Keratinocyte (primary cell): Measurements from ENCODE around the gene INVS. TPM values are rescaled to one million over a fixed set of nuclear protein-coding genes. Genes with fewer than 3 reads are reported as not detected.

Source experiments
- DNase-seq: peaks from one replicate; pipeline ENCODE4 v3.0.0-alpha.2; 2011; ENCODE audit warnings: low read depth, missing footprints, low spot score
- FAIRE-seq: peaks from 2 replicates; lab custom pipeline; 2011; peaks lifted over from hg19 to GRCh38; lab: Jason Lieb, UNC
- H2AFZ ChIP-seq: 2 replicates; pipeline ENCODE4 v1.6.0; 2012; ENCODE audit warnings: low read length, control low read depth, inconsistent platforms; ENCODE audit not compliant: control insufficient read depth
- H3K27ac ChIP-seq: 2 replicates; pipeline ENCODE4 v1.5.1; 2011; ENCODE audit warnings: low read length; ENCODE audit not compliant: control insufficient read depth, insufficient read depth
- H3K27me3 ChIP-seq: 3 replicates; pipeline ENCODE4 v1.6.0; 2011; ENCODE audit warnings: low read length; ENCODE audit not compliant: control insufficient read depth, insufficient read depth; ENCODE audit errors: extremely low read depth
- H3K36me3 ChIP-seq, 2 experiments: 2 replicates in 1 of 2; 3 replicates in 1 of 2; pipeline ENCODE4 v1.5.1; 2011; ENCODE audit warnings: low read length in 2 of 2, mild to moderate bottlenecking in 1 of 2; ENCODE audit not compliant: control insufficient read depth in 2 of 2, insufficient read depth in 2 of 2; ENCODE audit errors: extremely low read depth in 1 of 2
- H3K4me1 ChIP-seq: 3 replicates; pipeline ENCODE4 v1.5.1; 2011; ENCODE audit warnings: low read length; ENCODE audit not compliant: control insufficient read depth, insufficient read depth; ENCODE audit errors: extremely low read depth
- H3K4me2 ChIP-seq: 3 replicates; pipeline ENCODE4 v1.6.0; 2011; ENCODE audit warnings: low read depth, low read length; ENCODE audit not compliant: control insufficient read depth, insufficient read depth; ENCODE audit errors: extremely low read depth
- H3K4me3 ChIP-seq, 3 experiments: fragments of 200-600 bp in 1 of 3; sonication (generic) in 1 of 3; 2 replicates in 2 of 3; 3 replicates in 1 of 3; pipeline ENCODE4 v1.5.1; 2011 to 2016; ENCODE audit warnings: low read length in 3 of 3, mild to moderate bottlenecking in 3 of 3, control low read depth in 2 of 3, inconsistent platforms in 1 of 3, low read depth in 1 of 3, mixed read lengths in 1 of 3, mixed run types in 1 of 3, moderate library complexity in 1 of 3; ENCODE audit not compliant: control insufficient read depth in 2 of 3, insufficient read depth in 2 of 3; ENCODE audit errors: extremely low read depth in 1 of 3
- H3K79me2 ChIP-seq: 2 replicates; pipeline ENCODE4 v1.6.0; 2012; ENCODE audit warnings: low read length; ENCODE audit not compliant: control insufficient read depth, insufficient read depth
- H3K9ac ChIP-seq: 3 replicates; pipeline ENCODE4 v1.6.0; 2011; ENCODE audit warnings: low read length; ENCODE audit not compliant: control insufficient read depth, insufficient read depth; ENCODE audit errors: extremely low read depth
- H3K9me1 ChIP-seq: 3 replicates; pipeline ENCODE4 v1.6.0; 2011; ENCODE audit warnings: low read length; ENCODE audit not compliant: control insufficient read depth, insufficient read depth; ENCODE audit errors: extremely low read depth
- H3K9me3 ChIP-seq: 2 replicates; pipeline ENCODE4 v1.5.1; 2012; ENCODE audit warnings: low read depth, low read length; ENCODE audit not compliant: control insufficient read depth
- H4K20me1 ChIP-seq: 3 replicates; pipeline ENCODE4 v1.6.0; 2011; ENCODE audit warnings: low read length; ENCODE audit not compliant: control insufficient read depth, insufficient read depth; ENCODE audit errors: extremely low read depth
- EZH2 ChIP-seq: IDR thresholded peaks from one replicate; pipeline ENCODE4 v1.6.1; 2012; ENCODE audit warnings: inconsistent platforms, mild to moderate bottlenecking, low read length, moderate library complexity
- dilution Hi-C: fragments of 300-500 bp; cut with MboI; formaldehyde crosslinking; loops from one replicate; pipeline ENCODE4 v1.7.0; 2020; ENCODE audit warnings: low sequenced_read_pairs; ENCODE audit not compliant: extremely low pct_ligation_motif_present
- polyA plus RNA-seq, 5 experiments: library from polyadenylated mRNA; depleted of rRNA in 3 of 5; stranded (reverse) in 3 of 5; stranded (forward) in 1 of 5; unstranded in 1 of 5; fragments of >200 nt; gene quantifications; 1 replicate in 1 of 5; 2 replicates in 3 of 5; 3 replicates in 1 of 5; pipeline versions ENCODE4 v1.2.1 to v1.2.3, GENCODE V29; 2011 to 2012; ENCODE audit warnings: missing spikeins in 2 of 5, low read depth in 1 of 5, low replicate concordance in 1 of 5
- TF ChIP-seq, protein P1 (sequence below), 3 experiments: IDR thresholded peaks in 1 of 3; conservative IDR thresholded peaks in 1 of 3; optimal IDR thresholded peaks in 1 of 3; 2 replicates in 2 of 3; 3 replicates in 1 of 3; pipeline versions ENCODE3 to v1.5.1; 2011; ENCODE audit warnings: low read length in 3 of 3, mild to moderate bottlenecking in 3 of 3, moderate library complexity in 2 of 3, control low read depth in 1 of 3, inconsistent platforms in 1 of 3; ENCODE audit not compliant: insufficient read depth in 2 of 3; ENCODE audit errors: extremely low read depth in 1 of 3

INVS gene
- polyA plus RNA-seq, 1 donor (not counting 4 experiments of a cell fraction or from before 2014, with no cell fraction given) = 21.1 TPM

DNA sequence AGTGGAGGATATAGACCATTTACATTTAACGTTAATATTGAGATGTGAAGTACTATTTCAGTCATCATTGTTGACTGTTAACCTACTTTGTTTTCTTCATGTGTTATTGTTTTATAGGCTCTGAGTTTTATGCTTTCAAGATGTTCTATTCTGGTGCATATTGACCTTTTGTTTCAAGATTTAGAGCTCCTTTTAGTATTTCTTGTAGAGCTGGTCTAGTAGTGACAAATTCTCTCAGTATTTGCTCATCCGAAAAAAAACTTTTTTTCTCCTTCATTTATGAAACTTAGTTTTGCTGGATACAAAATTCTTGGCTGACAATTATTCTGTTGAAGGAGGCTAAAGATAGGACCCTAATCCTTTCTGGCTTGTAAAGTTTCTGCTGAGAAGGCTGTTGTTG is 91.3 kb downstream of the INVS start:
- no peak overlapping the region for H3K27ac ChIP-seq
- no peaks in the 10 kb centered on the region for H3K36me3 ChIP-seq
- H3K27me3 ChIP-seq = no peaks in the 10 kb centered on the region
- H2AFZ ChIP-seq = no peak overlapping the region
- no peaks in the 10 kb centered on the region for H3K4me1 ChIP-seq
- no peak overlapping the region for H3K4me2 ChIP-seq
- no peaks in the 10 kb centered on the region for H4K20me1 ChIP-seq
- H3K4me3 ChIP-seq = no peak overlapping the region
- no peaks in the 10 kb centered on the region for H3K79me2 ChIP-seq
- DNase-seq (no peak), FAIRE-seq (no peak)
- H3K9me1 ChIP-seq = no peaks in the 10 kb centered on the region
- no peak overlapping the region for H3K9ac ChIP-seq
- no peaks in the 10 kb centered on the region for H3K9me3 ChIP-seq
- no peak for TF ChIP-seq EZH2
- TF ChIP-seq, protein P1, sequence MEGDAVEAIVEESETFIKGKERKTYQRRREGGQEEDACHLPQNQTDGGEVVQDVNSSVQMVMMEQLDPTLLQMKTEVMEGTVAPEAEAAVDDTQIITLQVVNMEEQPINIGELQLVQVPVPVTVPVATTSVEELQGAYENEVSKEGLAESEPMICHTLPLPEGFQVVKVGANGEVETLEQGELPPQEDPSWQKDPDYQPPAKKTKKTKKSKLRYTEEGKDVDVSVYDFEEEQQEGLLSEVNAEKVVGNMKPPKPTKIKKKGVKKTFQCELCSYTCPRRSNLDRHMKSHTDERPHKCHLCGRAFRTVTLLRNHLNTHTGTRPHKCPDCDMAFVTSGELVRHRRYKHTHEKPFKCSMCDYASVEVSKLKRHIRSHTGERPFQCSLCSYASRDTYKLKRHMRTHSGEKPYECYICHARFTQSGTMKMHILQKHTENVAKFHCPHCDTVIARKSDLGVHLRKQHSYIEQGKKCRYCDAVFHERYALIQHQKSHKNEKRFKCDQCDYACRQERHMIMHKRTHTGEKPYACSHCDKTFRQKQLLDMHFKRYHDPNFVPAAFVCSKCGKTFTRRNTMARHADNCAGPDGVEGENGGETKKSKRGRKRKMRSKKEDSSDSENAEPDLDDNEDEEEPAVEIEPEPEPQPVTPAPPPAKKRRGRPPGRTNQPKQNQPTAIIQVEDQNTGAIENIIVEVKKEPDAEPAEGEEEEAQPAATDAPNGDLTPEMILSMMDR (optimal IDR thresholded peaks at IDR 0.05 in 1 of 3, IDR thresholded peaks at IDR 0.05 in 1 of 3, conservative IDR thresholded peaks at IDR 0.05 in 1 of 3; ENCODE audit: extremely low read depth in 1 of 3, insufficient read depth in 2 of 3, low read length in 3 of 3) = no peak
- dilution Hi-C loops = no loop called here

DNA sequence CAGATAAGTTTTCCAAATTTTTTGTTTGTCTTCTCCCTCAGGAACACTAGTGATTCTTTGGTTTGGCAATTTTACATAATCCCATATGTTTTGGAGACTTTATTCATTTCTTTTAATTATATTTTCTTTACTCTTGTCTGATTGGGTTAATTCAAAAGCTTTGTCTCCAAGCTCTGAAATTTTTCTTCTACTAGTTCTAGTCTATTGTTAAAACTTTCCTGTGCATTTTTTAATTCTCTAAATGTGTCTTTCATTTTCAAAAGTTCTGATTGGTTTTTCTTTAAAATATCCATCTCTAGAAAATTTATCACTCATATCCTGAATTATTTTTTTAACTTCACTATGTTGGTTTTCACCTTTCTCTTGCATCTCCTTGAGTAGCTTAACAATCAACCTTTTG is 92.2 kb downstream of the INVS start:
- Histone ChIP-seq H4K20me1 (no peaks in the 10 kb centered on the region), H3K9ac (no peak overlapping the region), H3K36me3 (no peaks in the 10 kb centered on the region), H3K4me3 (no peak overlapping the region), H3K4me2 (no peak overlapping the region), H2AFZ (no peak overlapping the region), H3K79me2 (no peaks in the 10 kb centered on the region), H3K4me1 (no peaks in the 10 kb centered on the region), H3K27ac (no peak overlapping the region), H3K27me3 (no peaks in the 10 kb centered on the region), H3K9me1 (no peaks in the 10 kb centered on the region), H3K9me3 (no peaks in the 10 kb centered on the region)
- dilution Hi-C loops = no loop called here
- DNase-seq = no peak
- TF ChIP-seq EZH2 = no peak
- TF ChIP-seq, protein P1 (optimal IDR thresholded peaks at IDR 0.05 in 1 of 3, IDR thresholded peaks at IDR 0.05 in 1 of 3, conservative IDR thresholded peaks at IDR 0.05 in 1 of 3; ENCODE audit: extremely low read depth in 1 of 3, insufficient read depth in 2 of 3, low read length in 3 of 3) = no peak
- FAIRE-seq = no peak
